Measurements from ENCODE around the gene AUTS2.
"Not testable (repeated sequence)": the region's sequence is repeated elsewhere in the genome, so short reads cannot be mapped to it uniquely, and the experiment has no call there.

DNA sequence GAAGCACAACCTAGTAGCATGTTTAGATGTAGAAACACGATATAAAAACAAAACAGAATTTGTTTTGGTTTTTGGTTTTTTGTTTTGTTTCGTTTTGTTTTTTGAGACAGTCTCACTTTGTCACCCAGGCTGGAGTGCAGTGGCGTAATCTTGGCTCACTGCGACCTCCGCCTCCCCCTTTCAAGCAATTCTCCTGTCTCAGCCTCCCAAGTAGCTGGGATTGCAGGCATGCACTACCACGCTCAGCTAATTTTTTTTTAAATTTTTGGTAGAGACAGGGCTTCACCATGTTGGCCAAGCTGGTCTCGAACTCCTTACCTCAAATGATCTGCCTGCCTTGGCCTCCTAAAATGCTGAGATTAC is 1050.2 kb downstream of the AUTS2 start:
- TF ChIP-seq, protein P1, sequence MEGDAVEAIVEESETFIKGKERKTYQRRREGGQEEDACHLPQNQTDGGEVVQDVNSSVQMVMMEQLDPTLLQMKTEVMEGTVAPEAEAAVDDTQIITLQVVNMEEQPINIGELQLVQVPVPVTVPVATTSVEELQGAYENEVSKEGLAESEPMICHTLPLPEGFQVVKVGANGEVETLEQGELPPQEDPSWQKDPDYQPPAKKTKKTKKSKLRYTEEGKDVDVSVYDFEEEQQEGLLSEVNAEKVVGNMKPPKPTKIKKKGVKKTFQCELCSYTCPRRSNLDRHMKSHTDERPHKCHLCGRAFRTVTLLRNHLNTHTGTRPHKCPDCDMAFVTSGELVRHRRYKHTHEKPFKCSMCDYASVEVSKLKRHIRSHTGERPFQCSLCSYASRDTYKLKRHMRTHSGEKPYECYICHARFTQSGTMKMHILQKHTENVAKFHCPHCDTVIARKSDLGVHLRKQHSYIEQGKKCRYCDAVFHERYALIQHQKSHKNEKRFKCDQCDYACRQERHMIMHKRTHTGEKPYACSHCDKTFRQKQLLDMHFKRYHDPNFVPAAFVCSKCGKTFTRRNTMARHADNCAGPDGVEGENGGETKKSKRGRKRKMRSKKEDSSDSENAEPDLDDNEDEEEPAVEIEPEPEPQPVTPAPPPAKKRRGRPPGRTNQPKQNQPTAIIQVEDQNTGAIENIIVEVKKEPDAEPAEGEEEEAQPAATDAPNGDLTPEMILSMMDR (optimal IDR thresholded peaks at IDR 0.05 in 1 of 3, IDR thresholded peaks at IDR 0.05 in 1 of 3, conservative IDR thresholded peaks at IDR 0.05 in 1 of 3; ENCODE audit: extremely low read depth in 1 of 3, insufficient read depth in 2 of 3, low read length in 3 of 3), result not testable (repeated sequence)
- TF ChIP-seq EZH2 (IDR thresholded peaks at IDR 0.05; ENCODE audit: low read length), result not testable (repeated sequence)
